AML-193 (cell line): ENCODE measurements around the gene CFAP46.
"Not testable (repeated sequence)": the region's sequence is repeated elsewhere in the genome, so short reads cannot be mapped to it uniquely, and the experiment has no call there.

Experiments used
- DNase-seq, 2 experiments: peaks; one replicate each; lab custom pipeline; 2025; lab: John Stamatoyannopoulos, UW

Gene CFAP46

DNA sequence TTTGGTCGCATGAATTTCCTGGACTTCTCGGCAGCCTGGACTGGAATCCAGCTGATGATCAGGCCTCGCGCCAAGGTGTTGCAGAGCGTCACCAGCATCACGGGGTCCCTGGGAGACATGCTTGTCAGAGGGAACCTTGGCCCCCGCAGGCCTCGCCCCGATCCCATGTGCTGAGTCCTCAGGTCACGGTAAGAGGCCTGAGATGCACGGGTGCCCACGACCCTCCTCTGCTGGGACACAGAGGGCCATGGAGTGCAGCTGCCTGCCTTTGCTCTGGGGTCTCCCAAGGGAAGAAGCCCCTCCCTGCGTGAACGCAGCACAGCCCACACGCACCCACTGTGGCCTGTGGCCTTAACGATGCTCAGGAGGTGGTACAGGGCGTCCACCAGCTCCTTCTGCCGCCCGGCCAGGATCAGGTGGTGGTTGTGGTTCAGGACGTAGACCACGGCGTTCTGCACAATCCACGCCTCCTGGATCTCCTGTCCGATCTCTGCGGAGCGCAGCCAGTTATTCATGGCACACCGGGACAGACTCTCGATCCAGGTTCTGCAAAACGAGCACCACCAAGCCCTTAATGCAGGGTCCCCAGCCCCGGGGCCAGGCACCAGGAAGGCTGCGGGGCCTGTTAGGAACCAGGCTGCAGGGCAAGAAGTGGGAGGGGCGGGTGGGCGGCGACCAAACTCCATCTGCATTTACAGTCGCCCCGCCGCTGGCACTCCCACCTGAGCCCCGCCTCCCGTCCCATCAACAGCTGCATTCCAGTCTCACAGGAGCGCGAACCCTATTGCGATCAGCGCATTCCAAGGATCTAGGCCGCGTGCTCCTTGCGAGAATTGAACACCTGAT is 29.4 kb downstream of the CFAP46 start:
- DNase-seq = no peak

DNA sequence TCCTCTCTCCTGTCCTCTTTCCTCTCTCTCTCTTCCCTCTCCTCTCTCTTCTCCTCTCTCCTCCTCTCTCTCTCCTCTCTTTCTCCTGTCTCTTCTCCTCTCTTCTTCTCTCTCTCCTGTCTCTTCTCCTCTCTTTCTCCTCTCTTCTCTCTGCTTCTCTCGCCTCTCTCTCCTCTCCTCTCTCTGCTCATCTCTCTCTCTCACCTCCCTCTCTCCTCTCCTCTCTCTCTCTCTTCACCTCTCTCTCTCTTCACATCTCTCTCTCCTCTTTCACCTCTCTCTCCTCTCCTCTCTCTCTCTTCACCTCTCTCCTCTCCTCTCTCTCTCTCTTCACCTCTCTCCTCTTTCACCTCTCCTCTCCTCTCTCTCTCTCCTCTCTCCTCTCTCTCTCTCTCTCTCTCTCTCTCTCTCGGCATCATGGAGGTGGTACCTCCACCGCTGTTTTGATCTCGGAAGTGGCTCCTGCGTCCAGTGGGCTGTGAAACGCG is 30.1 kb downstream of the CFAP46 start:
- DNase-seq = no peak

DNA sequence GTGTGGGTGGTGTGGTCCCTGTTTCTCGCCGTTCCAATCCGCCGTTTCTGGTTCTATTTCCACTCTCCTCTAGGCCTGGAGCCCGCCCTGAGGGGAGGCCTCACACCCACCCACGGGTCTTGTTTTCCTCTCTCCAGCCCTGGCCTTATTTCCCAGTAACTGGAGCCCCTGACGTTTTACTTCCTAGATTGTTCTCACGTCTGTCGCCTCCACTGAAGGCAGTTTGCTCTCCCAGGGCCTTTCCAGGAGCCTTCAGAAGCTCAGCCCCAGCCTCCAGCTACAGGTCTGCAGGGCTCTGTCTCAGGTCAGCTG is 30.6 kb downstream of the CFAP46 start:
- no peak for DNase-seq

DNA sequence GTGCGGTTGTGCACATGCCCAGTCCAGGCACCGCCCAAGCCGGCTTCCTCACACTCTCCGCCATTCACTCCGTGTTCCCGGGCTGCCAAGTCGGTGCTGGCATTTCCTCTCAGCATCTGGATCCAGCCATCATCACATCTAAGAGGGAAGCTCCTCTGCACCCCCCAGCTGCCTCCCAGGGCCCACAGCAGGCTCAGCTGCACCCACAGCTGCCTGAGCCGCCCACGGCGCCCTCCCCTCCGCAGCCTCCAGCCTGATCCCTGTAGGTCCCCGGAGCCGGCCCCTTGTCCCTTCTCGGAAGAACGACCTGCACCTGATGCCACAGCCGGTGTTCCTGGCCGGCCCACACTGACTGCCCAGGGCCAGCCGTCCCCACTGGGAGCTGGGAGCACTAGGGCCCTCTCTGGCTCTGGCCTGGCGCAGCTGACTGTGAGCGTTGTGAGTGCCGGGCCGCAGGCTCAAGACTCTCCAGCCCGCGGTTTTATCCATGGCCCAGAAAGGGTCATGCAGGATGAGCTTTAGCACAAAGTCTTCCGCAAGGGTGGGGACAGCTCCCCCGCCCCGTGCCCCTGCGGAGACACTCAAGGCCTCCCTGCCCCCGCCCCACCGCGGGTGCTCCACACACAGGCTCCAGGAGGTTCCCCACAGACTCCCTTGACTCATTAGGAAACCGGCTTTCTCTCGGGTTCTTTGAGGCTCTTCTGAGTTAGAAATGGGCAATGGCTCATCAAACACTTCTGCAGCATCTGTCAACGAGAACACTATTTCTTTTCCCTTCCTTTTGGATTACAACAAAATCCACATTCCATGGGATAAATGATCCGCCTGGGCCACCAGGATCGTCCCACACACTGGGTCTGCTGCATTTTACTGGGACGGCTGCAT is 31.2 kb downstream of the CFAP46 start:
- no peak for DNase-seq

DNA sequence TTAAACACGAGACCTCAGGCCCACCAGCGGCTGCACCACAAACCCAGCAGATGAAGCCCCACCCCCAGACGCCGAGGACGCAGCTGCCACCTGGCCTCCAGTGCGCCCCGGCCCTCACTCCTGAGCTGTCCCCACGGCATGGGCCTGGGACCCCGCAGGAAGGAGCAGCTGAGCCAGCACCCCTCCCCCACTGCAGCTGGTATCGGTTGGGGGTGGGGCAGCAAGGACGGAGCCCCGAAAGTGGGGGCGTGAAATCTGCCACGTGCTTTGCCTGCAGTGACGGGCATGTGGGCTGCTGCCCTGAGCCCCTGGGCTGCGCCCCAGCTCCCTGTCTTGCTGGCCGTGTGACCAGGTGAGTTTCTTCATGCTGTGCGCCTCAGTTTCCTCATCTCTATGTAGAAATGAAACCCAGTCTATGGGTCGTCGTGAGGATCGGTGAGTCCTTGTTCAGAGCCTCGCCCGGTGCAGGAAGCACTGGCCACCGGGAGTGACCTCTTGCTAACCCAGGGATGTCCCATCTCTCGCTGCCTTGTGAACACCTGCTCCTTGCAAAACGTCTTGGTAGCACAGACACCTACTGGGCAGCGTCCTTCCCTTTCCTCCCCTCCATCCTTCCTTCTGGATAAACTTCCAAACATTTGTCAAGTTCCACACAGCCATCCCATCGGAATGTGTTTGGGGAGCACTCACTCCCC is 32.0 kb downstream of the CFAP46 start:
- no peak for DNase-seq

DNA sequence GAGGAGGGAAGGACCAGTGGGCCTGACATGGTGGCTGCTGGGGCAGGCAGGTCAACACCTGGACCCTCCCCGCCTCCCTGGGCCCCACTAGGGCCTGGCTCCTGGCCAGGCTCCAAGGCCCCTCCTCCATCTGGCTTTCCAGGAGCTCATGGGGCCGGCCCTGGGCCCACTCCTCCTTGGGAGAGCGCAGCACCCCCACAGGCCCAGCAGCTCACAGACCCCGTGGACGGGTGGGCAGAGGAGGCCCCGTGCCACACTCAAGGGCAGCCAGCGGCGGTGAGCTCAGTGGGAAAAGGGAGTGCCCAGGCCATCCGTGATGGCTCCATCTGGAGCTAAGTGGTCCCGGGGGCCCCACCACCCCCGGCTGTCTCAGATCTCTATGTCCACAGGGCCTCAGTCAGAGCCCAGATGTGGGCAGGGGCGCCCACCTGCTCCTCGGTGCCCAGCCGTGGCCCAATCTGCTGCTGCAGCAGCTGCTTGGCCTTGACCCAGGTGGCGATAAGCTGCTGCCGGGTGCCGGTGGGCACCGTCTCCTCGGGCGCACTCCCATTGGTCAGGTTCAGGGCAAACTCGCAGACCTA is 32.8 kb downstream of the CFAP46 start:
- no peak for DNase-seq

DNA sequence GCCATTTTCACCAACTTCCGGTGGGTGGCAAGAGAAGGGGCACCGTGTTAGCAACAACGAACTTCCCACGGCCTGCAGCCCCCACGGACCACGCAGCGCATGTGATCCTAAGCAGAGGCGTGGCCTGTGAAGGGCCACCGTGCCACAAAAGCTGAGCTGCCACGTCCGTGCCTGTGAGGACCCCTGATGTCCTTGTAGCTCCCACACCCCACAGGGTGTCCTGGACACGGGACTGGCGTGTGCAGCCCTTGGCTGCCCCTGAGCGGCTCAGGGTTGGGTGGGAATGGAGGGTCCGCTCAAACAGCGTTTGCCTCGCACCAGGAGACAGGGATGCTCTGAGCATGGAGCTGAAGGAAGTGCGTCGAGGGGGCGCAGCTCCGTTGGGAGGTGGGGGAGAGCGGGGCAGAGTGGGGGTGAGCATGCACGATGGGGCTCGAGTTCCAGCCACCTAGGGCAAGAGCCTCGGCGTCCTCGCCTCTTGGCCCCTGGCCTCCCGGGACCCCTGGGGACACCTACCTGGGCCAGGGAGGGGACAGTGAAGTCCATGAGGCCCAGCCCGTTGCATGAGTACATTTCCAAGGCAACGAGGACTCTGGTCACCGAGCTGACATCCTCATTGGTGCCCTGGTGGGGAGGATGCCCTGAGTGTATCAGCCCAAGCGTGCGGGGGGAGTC is 33.6 kb downstream of the CFAP46 start:
- DNase-seq = no peak

DNA sequence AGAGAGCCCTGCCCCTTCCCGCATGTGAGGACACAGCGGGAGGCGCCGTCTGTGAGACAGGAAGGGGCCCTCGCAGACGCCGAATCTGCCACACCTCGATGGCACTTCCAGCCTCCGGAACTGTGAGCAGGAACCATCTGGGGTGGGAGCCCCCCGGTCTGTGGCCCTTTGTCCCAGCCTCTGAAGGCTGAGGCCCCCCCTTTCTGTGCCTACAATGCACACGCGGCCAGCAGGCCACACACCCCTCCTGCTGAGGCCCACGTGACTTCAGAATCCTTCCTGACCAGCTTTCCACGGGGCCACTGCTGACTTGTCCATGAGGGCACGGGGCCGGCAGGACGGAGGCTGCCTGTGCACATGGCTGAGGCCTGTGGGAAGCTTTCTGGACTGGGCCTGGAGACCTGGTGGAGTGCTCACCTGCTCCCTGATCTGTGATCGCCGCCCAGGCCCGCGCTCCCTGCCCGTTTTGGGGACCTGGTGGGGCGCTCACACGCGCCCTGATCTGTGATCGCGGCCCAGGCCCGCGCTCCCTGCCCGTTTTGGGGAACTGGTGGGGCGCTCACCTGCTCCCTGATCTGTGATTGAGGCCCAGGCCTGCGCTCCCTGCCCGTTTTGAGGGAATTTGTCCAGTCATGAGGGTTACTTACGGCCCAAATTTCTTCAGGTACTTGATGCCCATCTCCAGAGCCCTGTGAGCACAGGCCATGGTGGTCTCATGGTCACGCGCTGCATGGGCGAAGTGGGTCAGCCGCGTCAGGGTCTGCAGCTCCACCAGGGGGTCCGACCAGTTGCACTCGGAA is 34.3 kb downstream of the CFAP46 start:
- DNase-seq = no peak

DNA sequence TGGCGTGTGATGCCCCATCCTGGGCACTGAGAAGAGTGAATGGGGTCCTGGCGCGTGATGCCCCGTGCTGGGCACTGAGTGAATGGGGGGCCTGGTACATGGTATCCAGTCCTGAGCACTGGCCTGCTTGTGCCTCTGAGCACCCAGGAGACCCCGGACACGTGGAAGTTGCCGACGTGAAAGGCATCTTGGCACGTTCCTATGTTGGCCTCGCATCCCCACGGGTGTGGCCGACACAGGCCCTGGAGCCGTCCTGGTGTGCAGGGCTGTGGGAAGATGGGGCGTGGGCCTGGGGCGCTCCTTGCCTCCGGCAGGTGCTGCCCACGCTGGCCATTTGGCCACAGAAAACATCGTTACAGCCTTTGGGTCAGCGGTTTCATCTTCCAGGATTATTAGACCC is 35.5 kb downstream of the CFAP46 start:
- no peak for DNase-seq

DNA sequence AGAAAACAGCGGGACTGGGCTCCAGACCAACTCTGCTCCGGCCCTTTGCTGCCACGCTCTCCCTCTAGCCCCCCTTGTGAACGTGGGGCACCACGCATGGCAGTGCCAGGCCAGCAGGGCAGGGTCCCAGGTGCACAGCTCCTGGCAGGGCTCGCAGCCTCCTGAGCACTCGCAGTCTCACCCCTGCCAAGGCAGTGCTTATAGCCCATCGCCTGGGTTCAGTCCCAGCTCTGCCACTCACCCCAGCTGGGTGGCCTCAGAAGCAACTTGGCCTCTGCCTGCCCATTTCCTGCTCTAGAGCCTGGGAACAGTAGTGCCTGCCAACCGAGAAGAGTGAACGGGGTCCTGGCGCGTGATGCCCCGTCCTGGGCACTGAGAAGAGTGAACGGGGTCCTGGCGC is 36.3 kb downstream of the CFAP46 start:
- DNase-seq = no peak

DNA sequence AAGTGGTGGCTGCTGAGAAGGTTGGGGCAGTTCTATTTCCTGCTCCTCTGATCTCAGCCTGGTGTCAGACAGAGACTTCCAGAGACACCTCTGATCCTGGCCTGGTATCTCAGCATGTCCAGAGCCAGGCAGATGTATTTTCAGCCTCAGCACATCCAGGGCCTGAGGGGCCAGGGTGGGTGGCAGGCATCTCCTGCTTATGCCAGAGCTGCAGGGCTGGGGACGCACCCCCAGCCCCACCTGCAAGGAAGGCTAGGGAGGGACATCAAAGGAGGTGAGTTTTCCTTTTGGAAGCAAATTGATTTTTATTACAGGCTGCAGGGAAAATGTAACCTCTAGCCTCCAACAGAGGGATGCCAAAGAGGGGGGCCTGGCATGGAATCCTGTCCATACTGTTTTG is 36.7 kb downstream of the CFAP46 start:
- DNase-seq = no peak

DNA sequence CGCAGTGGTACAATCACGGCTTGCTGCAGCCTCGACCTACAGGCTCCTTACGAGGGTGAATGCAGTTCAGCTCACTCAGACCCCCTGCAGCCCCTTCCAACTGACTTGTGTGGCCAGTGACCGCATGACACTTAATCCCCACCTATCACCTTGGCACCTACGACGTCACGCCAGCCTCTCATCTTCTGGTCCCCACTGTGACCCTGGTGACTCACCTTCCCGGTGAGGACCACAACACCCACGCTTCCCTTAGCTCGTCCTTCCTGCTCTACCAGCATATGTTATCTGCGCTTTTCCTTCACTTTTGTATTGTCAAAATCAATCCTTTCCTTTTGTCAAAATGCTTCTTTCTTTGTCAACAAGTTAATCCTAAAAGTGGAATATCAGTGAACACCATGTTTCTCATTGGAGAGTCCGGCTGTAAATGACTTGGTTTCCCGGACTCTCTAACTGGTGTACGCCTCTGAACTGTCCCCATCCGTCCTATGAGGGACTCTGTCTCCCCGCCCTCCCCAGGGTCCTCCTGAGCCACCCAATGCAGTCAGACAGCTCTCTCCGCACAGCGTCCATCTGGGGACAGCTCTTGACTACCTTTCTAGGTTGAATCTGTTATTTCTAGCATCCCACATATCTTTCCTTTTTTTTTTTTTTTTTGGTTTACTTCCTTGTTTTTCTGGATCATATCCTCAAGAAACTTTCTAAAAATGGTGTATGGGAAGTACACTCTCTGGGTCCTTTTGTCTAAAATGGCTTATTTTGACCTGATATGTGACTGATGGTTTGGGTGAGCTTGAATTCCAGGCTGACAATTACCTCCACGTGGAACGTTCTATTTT is 37.3 kb downstream of the CFAP46 start:
- DNase-seq = no peak

DNA sequence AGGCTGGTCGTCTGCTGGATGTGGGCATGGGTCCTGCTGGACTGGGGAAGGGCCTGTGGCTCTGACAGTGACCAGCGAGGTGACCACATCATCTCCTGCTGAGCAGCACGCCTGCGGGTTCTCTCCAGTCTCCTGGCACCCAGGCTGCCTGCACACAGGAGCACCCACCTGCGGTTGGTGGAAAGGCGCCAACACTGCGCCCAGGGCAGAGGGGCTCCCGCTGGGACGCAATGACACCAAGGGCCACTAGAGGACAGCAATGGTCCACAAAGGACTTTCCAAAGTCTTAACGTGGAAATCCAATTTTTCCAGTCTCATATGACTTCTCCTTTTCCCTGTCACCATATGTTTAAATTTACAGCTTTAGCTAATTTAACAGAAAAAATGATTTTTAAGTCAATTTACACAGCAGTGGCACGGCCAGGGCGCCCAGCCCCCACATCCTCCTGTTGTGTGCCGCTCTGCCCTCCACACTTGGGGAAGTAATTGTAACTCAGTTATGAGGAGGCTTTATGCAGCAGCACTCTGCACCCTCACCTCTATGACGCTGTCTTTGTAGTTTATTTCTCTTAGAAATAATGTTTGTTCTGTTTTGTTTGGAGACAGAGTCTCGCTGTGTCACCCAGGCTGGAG is 38.1 kb downstream of the CFAP46 start:
- DNase-seq = peak; percentile 9 to 45

DNA sequence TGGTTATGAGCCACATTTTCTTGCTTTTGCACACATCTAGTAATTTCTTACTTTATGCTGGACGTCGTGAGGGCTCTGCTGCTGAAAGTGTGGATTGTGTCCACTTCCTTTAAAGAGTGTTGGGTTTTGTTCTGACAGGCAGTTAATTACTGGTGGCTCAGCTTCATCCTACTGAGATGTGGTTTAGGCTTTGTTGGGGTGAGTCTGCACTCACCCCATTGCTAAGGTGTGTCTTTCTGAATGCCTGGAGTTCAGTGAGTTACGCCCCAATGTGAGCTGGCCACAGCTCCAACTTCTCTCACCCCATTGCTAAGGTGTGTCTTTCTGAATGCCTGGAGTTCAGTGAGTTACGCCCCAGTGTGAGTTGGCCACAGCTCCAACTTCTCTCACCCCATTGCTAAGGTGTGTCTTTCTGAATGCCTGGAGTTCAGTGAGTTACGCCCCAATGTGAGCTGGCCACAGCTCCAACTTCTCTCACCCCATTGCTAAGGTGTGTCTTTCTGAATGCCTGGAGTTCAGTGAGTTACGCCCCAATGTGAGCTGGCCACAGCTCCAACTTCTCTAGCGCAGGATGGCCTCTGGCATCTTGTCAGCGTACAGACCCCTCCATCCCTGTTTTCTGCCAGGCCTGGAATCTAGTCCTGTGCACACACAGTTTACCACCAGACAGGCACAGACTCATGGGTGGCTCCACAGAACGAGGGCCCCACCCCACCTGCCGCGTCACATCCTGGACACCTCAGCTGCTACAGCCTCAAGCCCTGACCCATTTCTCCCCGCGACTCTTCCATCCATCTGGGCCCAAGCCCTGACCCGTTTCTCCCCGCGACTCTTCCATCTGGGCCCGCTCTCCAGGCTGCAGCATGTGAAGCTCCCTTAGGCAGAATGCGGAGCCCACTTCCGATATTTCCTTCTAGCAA is 39.5 kb downstream of the CFAP46 start:
- DNase-seq = not testable (repeated sequence)

DNA sequence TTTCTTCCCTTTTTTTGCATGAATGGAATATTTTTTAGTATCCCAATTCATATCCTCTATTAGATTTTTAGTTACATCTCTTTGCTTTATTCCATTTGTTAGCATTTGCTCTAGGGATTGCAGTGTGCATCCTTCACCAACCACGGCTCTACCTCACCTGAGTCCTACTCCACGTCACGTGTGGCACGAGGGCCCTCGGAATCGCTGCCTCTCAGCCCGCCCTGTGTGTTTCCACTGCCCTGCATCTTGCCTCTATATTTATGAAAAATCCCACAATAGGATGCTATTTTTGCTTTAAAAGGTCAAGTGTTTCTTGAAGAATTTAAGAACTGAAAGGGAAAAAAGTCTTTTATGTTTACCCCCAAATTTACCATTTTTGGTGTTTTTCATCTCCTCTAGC is 41.0 kb downstream of the CFAP46 start:
- no peak for DNase-seq

DNA sequence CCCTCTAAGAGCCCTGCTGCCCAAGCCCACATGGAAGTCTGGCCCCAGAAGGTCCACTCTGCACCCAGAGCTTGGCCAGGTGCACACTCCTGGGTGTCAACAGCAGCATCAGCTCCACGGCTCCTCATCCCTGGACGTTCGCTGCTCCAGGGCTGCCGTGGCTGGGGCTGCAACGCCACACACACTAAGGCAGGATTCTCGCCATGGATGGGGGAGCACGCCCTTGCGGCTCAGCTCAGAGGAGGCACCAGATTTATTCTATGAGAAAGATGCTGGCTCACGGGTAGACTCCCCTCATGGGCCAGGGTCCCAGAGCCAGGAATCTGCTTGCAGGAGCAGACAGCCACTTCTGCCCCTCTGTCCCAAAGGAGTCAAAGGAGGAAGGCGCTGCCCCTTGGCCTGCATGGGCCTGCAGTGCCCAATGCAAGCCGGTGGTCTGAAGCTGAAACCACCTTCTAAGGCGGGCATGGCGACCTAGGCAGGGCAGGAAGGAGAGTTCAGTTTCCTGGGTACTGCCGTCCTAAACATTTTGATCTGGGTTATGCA is 42.1 kb downstream of the CFAP46 start:
- no peak for DNase-seq

DNA sequence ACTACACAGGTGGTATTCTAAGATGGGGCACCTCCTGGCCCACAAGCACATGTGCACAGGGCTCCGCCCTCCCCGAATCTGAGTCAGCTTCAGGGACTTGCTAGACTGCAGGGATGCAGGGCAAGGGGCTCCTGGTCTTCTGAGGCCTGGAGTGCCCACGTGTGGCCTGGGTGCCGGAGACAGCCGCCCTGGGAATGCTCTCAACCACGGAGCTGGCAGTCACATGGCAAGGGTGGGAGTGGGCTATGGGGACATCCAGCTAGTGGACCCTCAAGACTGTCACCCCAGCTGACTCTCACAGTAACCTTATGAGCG is 42.7 kb downstream of the CFAP46 start:
- no peak for DNase-seq

DNA sequence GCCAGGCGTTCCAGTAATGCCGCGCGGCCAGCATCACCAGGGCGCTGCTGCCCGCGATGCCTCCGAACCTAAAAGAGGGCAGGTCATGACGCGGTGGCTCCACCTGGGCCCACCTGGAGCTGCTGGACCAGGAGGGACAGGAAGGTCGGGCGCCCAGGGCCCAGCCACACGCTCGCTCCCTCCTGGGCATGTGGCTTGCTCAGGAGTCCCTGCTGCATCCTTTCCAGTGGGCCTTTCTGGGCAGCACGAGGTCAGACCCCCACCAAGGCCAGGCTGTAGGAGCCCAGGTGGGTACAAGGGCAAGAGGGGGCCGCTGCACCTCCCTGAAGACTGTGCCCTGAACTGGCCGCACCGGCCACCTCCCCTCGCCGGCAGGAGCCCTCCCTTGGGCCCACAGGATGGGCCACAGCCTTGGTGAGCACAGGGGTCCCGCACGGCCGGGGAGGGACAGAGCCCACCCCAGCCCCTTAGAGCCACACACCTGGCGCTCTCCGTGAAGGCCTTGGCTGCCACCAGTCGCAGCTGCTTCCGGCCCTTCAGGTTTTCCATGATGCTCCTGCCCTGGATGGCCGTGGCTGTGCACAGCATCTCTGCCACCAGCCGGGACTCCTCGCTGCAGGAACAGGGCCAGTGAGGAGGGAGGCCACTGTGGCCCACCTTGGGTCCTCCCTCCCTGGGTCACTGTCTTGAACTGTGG is 43.2 kb downstream of the CFAP46 start:
- DNase-seq = no peak
